HL-60/S4 (cell line): ENCODE data around the gene CELF2.

Experiments
- in situ Hi-C: fragments of 300-500 bp; cut with MboI; formaldehyde crosslinking; loops from 2 replicates; pipeline ENCODE4 v1.14.3; 2022; ENCODE audit warnings: low sequenced_read_pairs

CELF2 gene

GRCh38 chr10:11020548-11020942, 2.9 kb downstream of the CELF2 start:
- in situ Hi-C loops: no loop called here

- in situ Hi-C loops: no loop called here
Observed at GRCh38 chr10:11022213-11022612, 4.5 kb downstream of the CELF2 start.

- in situ Hi-C loops: no loop called here
Observed at GRCh38 chr10:11023009-11023953, 5.6 kb downstream of the CELF2 start.

GRCh38 chr10:11024596-11024995, 6.9 kb downstream of the CELF2 start:
- in situ Hi-C loops: no loop called here

- in situ Hi-C loops: no loop called here
Observed at GRCh38 chr10:11025978-11026377, 8.3 kb downstream of the CELF2 start.

- in situ Hi-C loops: no loop called here
Observed at GRCh38 chr10:11026773-11027172, 9.1 kb downstream of the CELF2 start.

GRCh38 chr10:11034762-11035161, 17.1 kb downstream of the CELF2 start:
- in situ Hi-C loops: no loop called here

- in situ Hi-C loops: no loop called here
Observed at GRCh38 chr10:11035301-11035991, 17.8 kb downstream of the CELF2 start.

GRCh38 chr10:11036424-11037011, 18.8 kb downstream of the CELF2 start:
- in situ Hi-C loops: no loop called here

- in situ Hi-C loops: no loop called here
Observed at GRCh38 chr10:11037991-11038390, 20.3 kb downstream of the CELF2 start.

GRCh38 chr10:11042357-11042756, 24.7 kb downstream of the CELF2 start:
- in situ Hi-C loops: no loop called here

- in situ Hi-C loops: no loop called here
Observed at GRCh38 chr10:11043039-11043438, 25.4 kb downstream of the CELF2 start.

GRCh38 chr10:11043446-11044127, 25.9 kb downstream of the CELF2 start:
- in situ Hi-C loops: no loop called here

- in situ Hi-C loops: no loop called here
Observed at GRCh38 chr10:11045487-11045886, 27.8 kb downstream of the CELF2 start.

- in situ Hi-C loops: no loop called here
Observed at GRCh38 chr10:11045995-11046775, 28.5 kb downstream of the CELF2 start.

- in situ Hi-C loops: no loop called here
Observed at GRCh38 chr10:11046776-11047160, 29.1 kb downstream of the CELF2 start.

- in situ Hi-C loops: no loop called here
Observed at GRCh38 chr10:11048707-11049278, 31.1 kb downstream of the CELF2 start.

GRCh38 chr10:11049806-11050205, 32.1 kb downstream of the CELF2 start:
- in situ Hi-C loops: no loop called here

GRCh38 chr10:11050301-11051287, 32.9 kb downstream of the CELF2 start:
- in situ Hi-C loops: no loop called here
